HS-5 (cell line): ENCODE measurements around the gene MISP3.

Experiments used
- DNase-seq: peaks from one replicate; pipeline ENCODE4 v3.0.0-alpha.2; 2012; ENCODE audit warnings: low read depth

Gene MISP3

DNA sequence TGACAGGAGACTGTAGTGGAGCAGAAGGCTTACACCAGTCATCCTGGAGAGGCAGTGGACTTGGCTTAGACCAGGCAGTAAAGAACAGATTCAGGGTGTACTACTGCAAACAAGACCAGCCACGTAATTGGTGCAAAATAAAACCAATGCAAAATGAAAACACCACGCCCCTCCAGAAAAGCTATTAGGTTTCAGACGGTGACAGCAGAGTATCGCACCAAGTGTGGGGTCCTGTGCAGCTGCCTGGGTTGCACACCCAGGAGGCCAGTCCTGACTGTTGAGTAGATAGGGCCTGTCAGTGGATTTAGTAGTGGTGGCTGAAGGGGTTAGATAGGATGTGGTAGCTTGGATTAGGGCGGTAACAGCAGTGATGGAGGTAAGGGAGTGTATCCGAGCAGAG lies 50.3 kb downstream of the MISP3 start:
- no peak for DNase-seq
